Erythroblast (primary cell): ENCODE data around the gene IFIT1B.

Experiments used
- DNase-seq, 2 experiments: peaks; one replicate each; lab custom pipeline; 2025; lab: John Stamatoyannopoulos, UW
- GATA1 ChIP-seq: IDR thresholded peaks from 2 replicates; pipeline ENCODE4 v1.6.1; 2011; ENCODE audit warnings: low read depth, mild to moderate bottlenecking, control low read depth, low read length, moderate library complexity
- POLR2A ChIP-seq: IDR thresholded peaks from 2 replicates; pipeline ENCODE4 v1.6.1; 2011; ENCODE audit warnings: mild to moderate bottlenecking, low read length

The IFIT1B gene

DNA sequence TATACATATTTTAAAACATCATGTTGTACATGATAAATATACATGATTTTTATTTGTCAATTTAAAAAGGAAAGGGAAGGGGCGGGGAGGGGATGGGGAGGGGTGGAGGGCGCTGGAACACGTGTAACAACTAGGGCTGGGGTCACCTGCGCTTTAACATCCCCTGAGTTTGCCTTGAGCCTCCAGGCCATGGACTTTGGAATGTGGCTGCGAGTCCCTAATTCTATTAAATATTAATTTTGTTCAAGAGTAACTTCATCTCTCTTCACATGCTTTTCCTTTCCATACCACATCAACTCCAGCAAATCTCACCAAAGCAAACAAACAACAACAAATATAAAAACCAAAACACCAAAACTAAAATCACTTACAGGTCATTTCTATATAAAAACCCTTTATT is 47.1 kb downstream of the IFIT1B start:
- DNase-seq = no peak
- TF ChIP-seq GATA1 (no peak), POLR2A (no peak)

DNA sequence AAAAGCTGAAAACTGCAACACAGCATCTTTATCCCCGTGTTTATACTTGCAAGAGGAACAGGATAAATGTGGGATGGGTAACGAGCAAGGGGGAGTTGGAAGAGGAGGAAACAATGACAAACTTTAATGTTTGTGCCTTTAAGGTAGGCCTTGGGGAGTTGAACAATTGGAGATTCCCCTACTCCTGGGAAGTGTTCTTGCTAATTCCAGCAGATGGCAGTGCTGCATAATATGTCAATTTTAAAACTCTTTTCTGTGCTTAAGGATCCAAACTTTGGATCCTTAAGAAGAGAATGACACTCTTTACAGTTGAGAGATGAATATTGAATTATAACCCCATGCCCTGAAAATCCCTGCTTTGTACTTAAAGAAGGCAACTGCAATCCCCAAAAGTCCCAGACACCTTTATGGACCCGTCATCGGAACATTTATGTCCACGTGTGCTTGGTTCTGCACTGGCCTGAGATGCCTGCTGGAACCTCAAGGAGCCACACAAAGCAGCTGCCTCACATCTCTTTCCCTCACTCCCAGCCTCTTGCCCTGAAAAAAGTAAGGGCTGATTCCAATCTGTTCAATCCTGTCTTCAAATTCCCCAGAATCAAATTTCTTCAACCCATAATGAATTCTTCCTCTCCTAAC is 48.5 kb downstream of the IFIT1B start:
- peak; percentile 49 to 64 for DNase-seq
- no peak for TF ChIP-seq GATA1
- TF ChIP-seq POLR2A = no peak

DNA sequence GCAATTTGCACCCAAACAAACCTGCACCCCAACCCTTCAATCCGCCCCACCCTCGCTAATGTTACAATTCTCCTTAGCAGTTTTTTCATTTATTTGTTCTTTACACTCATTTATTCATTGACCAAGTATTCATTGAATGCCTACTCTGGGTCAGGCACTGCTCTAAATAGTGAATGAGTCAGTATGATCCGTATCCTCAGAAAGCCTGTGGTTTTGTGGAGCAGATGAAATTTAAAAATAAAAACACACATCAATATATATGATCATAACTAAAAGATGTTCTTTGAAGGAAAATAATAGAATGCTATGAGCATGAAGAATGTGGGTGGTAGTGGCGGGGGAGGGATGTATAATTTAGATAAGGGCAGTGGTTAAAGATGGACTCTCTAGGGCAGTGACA is 49.8 kb downstream of the IFIT1B start:
- no peak for DNase-seq
- TF ChIP-seq POLR2A (no peak), GATA1 (no peak)

DNA sequence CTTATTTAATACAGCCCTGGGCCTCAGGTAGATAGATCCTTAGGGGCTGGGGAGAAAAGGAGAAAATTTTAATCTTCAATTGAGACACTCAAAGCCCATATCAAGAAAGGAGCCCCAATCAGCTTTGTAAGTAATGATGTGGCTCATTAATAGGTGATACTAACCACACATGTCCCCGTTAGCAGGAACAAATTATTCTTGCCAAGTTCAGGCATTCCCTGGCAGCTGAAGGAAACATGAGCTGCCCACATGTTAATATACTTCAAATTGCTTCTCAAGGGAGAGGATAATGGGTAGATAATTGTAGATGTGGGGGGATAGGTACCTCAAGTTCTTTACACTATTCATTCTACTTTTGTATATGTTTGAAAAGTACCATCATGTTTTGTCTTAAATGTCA is 51.0 kb downstream of the IFIT1B start:
- no peak for TF ChIP-seq POLR2A
- no peak for TF ChIP-seq GATA1
- no peak for DNase-seq

DNA sequence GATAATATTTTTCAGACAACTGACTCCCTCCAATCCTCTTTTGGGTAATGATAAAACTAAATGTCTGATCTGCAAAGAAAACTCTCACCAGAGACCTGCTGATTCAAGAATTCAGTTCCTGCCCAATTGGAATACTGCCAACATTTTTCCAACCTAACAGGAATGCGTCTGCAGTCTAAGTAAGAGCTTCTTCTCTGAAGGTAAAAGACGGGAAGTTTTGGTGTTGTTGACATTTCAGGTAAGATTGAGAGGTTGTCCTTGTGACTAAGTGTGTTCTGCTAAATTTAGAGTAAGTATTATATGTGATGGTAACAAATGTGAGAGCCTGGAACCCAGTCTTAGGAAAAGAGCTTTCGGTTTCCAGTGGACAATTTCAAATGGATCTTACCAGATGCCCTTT is 54.1 kb downstream of the IFIT1B start:
- TF ChIP-seq GATA1 (no peak), POLR2A (no peak)

More for the DNA sequence above, 54.1 kb downstream of the IFIT1B start:
- DNase-seq = no peak
